ENCODE results near the gene NINL. TPM values are rescaled to one million over a fixed set of nuclear protein-coding genes. Genes with fewer than 3 reads are reported as not detected.

Gene NINL
- total and polyA plus RNA-seq, 2 of the 8 experiments (the other 6 are each of a cell fraction or from before 2014, with no cell fraction given): 15.3 to 30.0 TPM

GRCh38 chr20:25452333-25452732, 133.0 kb downstream of the NINL start:
- Histone ChIP-seq H2BK5ac (ENCODE audit: low read depth, low read length) (no peak overlapping the region), H3K36me3 (ENCODE audit: control insufficient read depth in 2 of 4, insufficient read depth in 4 of 4, low read length in 3 of 4) (peaks cover 6 to 41% (median 17%) of the 10 kb centered on the region in 4 experiments; a peak in 6 of 8 replicates), H3K79me1 (ENCODE audit: low read depth, low read length) (no peaks in the 10 kb centered on the region), H3K9me3 (ENCODE audit: insufficient read depth in 2 of 2, low read depth in 1 of 2, low read length in 1 of 2) (no peaks in the 10 kb centered on the region; a peak in 1 of 4 replicates), H3K4ac (replicated peaks; ENCODE audit: insufficient read length, low read depth, low read length) (no peak overlapping the region), H4K5ac (ENCODE audit: insufficient read length, low read depth, low read length) (no peak overlapping the region), H3K4me1 (replicated peaks in 1 of 4; ENCODE audit: control insufficient read depth in 3 of 4, insufficient read depth in 4 of 4, low read length in 3 of 4) (no peaks in the 10 kb centered on the region; a peak in 1 of 7 replicates), H2BK15ac (ENCODE audit: low read length) (no peak overlapping the region), H3K4me2 (ENCODE audit: insufficient read depth in 1 of 2, low read depth in 2 of 2, low read length in 2 of 2) (no peak overlapping the region), H3K56ac (replicated peaks; ENCODE audit: insufficient read length, low read depth, low read length) (no peak overlapping the region), H4K8ac (ENCODE audit: extremely low read depth, insufficient read depth, low read length) (no peak overlapping the region), H2AK5ac (ENCODE audit: low read depth, low read length) (no peak overlapping the region), H4K91ac (replicated peaks; ENCODE audit: insufficient read length, low read length) (no peak overlapping the region), H2BK120ac (replicated peaks; ENCODE audit: low read depth, low read length) (no peak overlapping the region), H2BK12ac (ENCODE audit: low read depth, low read length) (no peak overlapping the region), H2BK20ac (ENCODE audit: low read length) (no peak overlapping the region), H4K20me1 (replicated peaks in 1 of 2; ENCODE audit: control insufficient read depth in 1 of 2, insufficient read depth in 2 of 2, low read length in 2 of 2) (no peaks in the 10 kb centered on the region), H3K14ac (ENCODE audit: insufficient read length) (no peak overlapping the region), H3K9ac (replicated peaks in 1 of 4; ENCODE audit: extremely low read depth in 1 of 4, low read depth in 3 of 4, low read length in 3 of 4) (no peak overlapping the region), H3K18ac (ENCODE audit: extremely low read depth, low read length) (no peak overlapping the region), H2AFZ (ENCODE audit: low read length) (no peak overlapping the region), H3K23ac (ENCODE audit: insufficient read length) (no peak overlapping the region), H3K79me2 (ENCODE audit: control insufficient read depth in 1 of 2, insufficient read depth in 2 of 2, low read length in 2 of 2) (no peaks in the 10 kb centered on the region), H3K27ac (ENCODE audit: low read depth, low read length) (no peak overlapping the region), H3K27me3 (replicated peaks in 1 of 4; ENCODE audit: control insufficient read depth in 3 of 4, extremely low read depth in 1 of 4, insufficient read depth in 3 of 4, low read length in 3 of 4) (no peaks in the 10 kb centered on the region), H3K4me3 (ENCODE audit: extremely low read depth in 1 of 4, insufficient read depth in 2 of 4, low read depth in 3 of 4, low read length in 4 of 4) (no peak overlapping the region), H3K23me2 (ENCODE audit: low read depth, low read length) (no peaks in the 10 kb centered on the region)
- FAIRE-seq: no peak
- TF ChIP-seq CREB1 (IDR thresholded peaks at IDR 0.05): no peak
- TF ChIP-seq SRF (IDR thresholded peaks at IDR 0.05; ENCODE audit: low read depth, low read length): no peak
- TF ChIP-seq RBBP5 (IDR thresholded peaks at IDR 0.05; ENCODE audit: borderline replicate concordance, low read depth, low read length): no peak
- no peak for TF ChIP-seq ATF3 (IDR thresholded peaks at IDR 0.05; ENCODE audit: insufficient read depth, low read depth, low read length)
- TF ChIP-seq NRF1 (IDR thresholded peaks at IDR 0.05; ENCODE audit: low read depth, low read length): no peak
- no peak for TF ChIP-seq RNF2 (IDR thresholded peaks at IDR 0.05; ENCODE audit: borderline replicate concordance, low read depth, low read length, missing control alignments, poor library complexity, severe bottlenecking)
- TF ChIP-seq TBP (IDR thresholded peaks at IDR 0.05; ENCODE audit: low read depth, low read length): no peak
- no peak for TF ChIP-seq POLR2A (IDR thresholded peaks at IDR 0.05; ENCODE audit: control extremely low read depth in 1 of 2, low read depth in 2 of 2, low read length in 2 of 2)
- no peak for TF ChIP-seq ATF2 (IDR thresholded peaks at IDR 0.05; ENCODE audit: low read length)
- no peak for TF ChIP-seq TEAD4 (IDR thresholded peaks at IDR 0.05; ENCODE audit: low read depth, low read length)
- no peak for DNase-seq (ENCODE audit: low read depth in 1 of 2, low spot score in 2 of 2)
- WGBS, 2 experiments (ENCODE audit: extremely low coverage in 1 of 2, insufficient coverage in 1 of 2, insufficient read length in 1 of 2, insufficient replicate concordance in 2 of 2, low coverage in 1 of 2, low lambda C conversion rate in 2 of 2, missing lambda C conversion rate in 1 of 2): 97% methylated on average over 6 of the region's 6 CpGs; no CpG with 5 or more reads in 1 of the 2 experiments
- ChIA-PET POLR2A (ENCODE audit: partially characterized antibody) (interaction anchor here (1.4 kb wide), 1 partner anchor 10 kb away, joined by 4 read pairs; no protein-coding TSS in a partner anchor), CTCF (ENCODE audit: partially characterized antibody) (interaction anchor here (1.1 kb wide), 1 partner anchor 18 kb away, joined by 3 read pairs; no protein-coding TSS in a partner anchor)
